ENCODE results near the gene RXFP3.
"Not testable (repeated sequence)": the region's sequence is repeated elsewhere in the genome, so short reads cannot be mapped to it uniquely, and the experiment has no call there.

Gene RXFP3

DNA sequence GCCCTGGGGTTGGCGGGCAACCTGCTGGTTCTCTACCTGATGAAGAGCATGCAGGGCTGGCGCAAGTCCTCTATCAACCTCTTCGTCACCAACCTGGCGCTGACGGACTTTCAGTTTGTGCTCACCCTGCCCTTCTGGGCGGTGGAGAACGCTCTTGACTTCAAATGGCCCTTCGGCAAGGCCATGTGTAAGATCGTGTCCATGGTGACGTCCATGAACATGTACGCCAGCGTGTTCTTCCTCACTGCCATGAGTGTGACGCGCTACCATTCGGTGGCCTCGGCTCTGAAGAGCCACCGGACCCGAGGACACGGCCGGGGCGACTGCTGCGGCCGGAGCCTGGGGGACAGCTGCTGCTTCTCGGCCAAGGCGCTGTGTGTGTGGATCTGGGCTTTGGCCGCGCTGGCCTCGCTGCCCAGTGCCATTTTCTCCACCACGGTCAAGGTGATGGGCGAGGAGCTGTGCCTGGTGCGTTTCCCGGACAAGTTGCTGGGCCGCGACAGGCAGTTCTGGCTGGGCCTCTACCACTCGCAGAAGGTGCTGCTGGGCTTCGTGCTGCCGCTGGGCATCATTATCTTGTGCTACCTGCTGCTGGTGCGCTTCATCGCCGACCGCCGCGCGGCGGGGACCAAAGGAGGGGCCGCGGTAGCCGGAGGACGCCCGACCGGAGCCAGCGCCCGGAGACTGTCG is 976 bp downstream of the RXFP3 start:
- DNase-seq = no peak

DNA sequence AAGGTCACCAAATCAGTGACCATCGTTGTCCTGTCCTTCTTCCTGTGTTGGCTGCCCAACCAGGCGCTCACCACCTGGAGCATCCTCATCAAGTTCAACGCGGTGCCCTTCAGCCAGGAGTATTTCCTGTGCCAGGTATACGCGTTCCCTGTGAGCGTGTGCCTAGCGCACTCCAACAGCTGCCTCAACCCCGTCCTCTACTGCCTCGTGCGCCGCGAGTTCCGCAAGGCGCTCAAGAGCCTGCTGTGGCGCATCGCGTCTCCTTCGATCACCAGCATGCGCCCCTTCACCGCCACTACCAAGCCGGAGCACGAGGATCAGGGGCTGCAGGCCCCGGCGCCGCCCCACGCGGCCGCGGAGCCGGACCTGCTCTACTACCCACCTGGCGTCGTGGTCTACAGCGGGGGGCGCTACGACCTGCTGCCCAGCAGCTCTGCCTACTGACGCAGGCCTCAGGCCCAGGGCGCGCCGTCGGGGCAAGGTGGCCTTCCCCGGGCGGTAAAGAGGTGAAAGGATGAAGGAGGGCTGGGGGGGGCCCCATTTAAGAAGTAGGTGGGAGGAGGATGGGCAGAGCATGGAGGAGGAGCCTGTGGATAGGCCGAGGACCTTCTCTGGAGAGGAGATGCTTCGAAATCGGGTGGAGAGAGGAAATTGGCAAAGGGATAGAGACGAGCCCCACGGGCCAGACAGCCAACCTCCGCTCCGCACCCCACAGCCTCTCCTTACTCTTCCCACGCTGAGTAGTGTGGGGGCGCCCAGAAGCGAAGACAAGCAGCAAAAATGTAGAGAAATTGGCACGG is 1.7 kb downstream of the RXFP3 start:
- DNase-seq = no peak

DNA sequence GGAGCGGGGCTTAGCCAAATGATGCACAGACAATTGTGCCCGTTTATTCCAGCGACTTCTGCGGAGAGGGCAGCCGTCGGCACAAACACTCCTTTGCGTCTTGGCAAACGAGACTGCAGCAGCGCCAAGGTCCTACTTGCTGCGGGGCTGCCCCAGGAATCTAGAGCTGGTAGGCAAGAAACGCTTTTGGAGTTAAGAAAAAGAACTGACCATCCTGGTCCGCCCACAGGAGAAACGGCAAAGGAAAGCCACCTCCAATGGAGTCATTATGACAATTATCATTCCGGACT is 2.3 kb downstream of the RXFP3 start:
- no peak for DNase-seq

DNA sequence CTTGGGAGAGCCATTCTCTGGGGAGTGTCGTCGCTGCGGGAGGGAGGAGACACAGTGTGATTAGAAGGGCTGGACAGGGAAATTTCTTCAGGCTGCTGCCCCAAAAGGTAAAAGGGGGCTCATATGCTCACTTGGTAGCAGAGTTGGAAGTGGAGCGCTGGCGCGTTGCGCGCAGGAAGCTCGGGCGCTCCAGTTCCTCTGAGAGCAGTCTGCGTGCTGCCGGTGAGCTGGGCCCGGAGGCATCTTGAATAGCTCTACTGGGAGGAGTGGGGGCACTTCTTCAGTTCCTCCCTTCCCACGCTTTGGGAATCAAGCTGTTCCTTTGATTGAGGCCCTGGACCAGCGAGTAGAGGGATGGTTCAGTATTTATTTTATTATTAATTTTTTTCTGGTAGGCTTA is 2.7 kb downstream of the RXFP3 start:
- DNase-seq = no peak

DNA sequence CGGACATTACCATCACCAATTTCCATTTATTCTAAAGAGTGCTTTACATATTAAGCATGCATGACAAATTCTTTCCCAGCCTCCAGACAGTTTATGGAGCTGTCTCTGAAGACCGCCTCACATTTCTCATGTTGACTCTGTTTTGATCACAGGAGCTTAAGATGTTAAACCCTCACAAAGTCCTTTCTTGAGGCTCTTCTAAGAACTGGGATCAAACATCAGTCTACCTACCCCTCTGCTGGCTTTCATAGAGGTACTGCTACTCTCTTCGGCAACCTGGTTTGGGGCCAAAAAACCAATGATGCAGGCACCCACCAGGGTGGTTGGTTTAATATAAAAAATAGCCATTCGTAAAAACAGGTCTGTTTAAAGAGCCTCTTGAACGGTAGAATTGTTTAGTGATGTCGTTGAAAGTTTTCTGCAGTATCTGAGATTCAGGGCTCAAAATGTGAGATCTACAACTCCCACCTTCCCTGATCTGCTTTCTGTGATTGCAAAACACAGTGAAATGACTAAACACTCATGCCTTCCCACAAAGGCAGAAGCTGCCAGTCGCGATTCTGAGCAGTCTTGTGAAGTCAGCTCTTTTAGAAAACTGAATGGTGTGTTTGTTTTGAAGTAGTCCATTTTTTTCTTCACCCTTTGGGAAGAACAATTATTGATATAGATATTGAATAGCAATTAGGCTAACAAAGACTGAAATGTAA is 3.5 kb downstream of the RXFP3 start:
- peak in 1 of 2 experiments; percentile 12 for DNase-seq

DNA sequence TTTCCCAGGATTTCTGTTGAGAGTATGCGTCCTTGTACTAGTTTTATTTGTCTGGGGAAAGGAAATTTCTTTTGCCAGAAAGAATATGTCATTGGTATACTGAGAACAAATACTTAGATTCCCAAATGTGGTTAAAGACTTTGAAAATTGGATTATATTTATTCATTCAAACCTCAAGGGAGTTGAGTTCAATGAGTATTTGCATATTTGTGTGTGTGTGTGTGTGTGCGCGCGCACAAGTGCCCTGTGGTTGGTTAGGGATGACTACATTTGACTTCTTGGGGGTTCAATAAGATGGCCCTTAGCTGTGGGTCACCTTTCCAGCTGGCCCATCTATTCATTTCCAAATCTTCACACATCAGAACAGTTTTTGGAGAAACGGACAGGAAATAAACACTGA is 4.9 kb downstream of the RXFP3 start:
- no peak for DNase-seq

DNA sequence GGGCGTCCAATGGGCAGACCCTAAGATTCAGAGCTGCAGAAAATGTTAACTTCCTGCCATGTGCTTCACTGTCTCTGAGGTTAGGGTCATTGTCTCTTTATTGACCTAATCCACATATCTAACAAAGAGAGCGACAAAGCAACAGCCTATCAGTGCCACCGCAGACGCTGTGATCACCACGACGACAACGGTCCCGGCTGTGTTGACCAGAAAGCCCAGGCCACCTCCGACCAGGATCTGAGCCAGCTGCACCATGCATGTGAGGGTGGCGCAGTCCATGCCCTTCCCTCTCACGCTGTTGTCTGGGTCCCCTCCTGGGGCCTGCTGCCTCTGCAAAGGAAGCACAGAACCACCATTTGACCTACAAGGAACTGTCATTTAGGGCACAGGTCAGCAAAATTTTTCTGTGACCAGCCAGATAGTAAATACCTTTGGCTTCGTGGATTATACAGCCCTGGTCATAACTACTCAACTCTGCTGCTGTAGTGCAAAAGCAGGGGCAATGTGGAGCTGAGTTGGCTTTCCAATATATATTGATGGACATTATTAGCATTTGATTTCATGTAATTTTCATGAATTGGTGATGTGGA is 8.5 kb downstream of the RXFP3 start:
- no peak for DNase-seq

DNA sequence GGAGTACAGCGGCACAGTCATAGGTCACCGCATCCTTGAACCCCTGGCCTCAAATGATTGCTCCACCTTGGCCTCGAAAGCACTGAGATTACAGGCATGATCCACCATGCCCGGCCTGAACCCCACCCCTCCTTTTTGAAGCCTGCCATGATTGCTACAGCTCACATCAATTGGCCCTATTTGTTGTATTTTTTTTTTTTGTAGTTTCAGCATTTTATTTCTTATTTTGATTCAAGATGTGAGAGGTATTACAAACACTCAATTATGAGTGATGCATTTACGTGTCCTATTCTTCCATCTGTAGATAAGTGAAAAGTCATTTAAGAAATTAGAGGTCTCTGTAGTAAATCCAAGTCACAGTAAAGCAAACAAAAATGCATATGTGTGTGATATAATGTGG is 16.0 kb downstream of the RXFP3 start:
- not testable (repeated sequence) for DNase-seq

DNA sequence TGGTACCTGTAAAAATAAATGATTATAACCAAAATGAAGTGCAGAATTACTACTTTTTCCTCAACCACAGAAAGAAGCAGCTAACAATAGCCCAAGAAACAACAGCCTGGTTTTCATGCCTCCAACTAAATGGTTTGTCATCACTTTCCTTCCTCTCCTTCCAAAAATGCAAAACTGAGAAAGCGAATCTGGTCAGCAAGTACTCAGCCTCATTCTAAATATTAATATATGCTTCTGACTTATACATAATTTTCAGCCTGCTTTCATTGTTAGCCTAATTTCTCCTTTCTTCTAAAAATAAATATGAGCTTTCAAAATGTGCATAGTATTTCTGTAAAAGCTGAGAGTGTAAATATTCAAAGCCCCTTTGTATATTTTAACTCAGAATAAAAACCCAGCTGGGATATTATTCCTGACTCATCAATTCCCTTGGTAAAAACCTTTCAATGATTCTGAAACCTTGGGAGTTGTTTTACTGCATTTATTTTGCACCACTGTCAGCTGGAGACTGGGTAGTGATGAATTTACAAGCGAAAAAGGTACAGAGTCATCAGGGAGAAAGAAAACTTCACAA is 21.5 kb downstream of the RXFP3 start:
- DNase-seq = no peak

DNA sequence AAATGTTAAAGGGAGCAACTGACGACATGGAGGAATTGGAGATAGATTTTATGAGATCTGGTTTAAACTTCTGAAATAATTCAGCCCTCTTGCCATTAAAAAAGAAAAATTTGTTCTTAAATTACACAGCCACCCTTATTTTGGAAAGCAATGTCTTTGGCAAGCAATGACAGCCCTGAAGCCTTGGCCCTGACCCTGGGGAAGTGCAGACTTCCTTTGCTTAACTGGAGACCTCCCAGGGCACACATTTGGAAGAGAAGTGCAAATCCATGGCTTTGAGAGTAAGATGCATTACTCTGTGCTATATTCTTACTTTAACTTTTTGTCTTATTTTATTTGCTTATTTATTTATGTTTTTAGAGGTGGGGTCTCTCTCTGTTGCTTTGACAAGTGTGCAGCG is 22.0 kb downstream of the RXFP3 start:
- DNase-seq = no peak

DNA sequence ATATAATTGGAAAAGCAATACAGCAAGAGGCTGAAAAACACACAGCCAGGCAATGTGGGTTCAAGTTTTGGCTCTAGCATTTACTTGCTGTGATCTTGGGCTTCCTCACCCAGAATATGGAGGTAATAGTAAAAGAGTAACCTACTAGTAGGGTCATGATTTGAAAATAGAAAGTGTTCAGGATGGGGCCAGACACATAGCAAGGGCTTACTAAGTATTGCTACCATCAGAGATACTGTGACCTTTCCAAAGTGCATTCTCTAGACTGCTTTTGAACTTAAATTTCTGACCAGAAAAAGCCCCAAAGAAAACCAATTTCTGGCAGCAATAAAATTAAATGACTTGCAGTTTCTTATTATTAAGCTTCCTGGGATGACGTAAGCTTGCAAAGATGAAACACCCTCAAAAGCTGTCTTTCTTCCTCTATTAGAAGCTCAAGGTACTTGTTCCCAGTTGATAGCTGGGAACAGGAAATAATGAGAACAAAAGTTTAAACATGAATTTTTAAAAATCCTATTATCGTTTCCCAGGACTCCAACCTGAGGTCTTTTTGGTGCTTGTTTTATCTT is 28.0 kb downstream of the RXFP3 start:
- no peak for DNase-seq

DNA sequence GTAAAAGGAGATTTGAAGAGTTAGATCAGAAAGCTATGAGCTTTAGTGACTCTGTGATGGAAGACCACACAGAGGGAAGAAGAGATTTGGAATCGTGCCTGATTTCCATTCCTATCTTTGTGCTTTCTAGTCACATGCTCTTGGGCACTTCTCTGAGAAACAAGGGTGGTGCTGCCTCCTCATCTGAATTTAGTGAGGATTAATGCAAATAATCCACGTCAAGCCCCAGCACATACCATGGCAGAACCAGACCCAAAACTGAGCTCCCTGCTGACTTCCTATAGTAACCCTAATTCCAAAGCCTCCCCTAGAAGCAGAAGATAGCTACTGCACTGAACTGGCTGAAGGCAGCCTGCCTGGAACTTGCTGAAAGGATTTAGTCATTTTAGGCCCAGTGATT is 30.6 kb downstream of the RXFP3 start:
- DNase-seq = no peak

DNA sequence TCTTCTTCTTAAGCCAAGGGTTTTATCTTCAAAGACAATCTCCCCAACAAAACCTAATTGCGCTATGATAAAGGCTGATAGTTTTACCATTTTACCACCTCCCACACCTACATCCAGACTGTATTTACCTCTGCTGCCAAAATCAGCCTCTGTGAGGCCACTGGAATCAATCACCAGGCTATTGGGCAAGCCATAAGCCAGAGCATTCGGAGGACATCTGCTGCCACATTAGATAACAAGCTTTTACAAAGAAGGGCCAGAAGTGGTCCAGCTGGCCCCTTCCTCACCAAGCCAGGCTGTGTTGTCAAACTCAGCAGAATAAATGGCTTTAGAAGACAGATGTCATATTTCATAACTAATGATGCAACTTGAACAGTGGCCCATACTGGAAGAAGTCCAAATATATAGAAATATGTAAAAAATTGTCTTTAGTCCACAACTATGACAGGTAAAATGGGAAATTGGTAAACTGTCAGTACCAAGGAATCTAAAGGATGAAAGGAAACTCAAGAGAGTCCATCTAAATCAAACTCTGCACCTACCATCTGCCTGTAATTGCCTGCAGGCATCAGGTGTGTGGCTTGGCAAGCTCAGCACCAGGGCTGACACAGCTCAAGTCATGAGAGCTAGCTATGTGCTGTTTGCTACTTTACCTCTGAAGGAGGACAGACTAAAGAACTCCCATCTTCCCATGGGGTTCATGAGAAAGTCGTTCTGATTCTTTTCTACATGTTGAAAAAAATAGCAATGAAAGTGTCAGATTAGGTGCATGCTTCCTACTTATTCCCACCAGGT is 32.2 kb downstream of the RXFP3 start:
- DNase-seq = no peak

DNA sequence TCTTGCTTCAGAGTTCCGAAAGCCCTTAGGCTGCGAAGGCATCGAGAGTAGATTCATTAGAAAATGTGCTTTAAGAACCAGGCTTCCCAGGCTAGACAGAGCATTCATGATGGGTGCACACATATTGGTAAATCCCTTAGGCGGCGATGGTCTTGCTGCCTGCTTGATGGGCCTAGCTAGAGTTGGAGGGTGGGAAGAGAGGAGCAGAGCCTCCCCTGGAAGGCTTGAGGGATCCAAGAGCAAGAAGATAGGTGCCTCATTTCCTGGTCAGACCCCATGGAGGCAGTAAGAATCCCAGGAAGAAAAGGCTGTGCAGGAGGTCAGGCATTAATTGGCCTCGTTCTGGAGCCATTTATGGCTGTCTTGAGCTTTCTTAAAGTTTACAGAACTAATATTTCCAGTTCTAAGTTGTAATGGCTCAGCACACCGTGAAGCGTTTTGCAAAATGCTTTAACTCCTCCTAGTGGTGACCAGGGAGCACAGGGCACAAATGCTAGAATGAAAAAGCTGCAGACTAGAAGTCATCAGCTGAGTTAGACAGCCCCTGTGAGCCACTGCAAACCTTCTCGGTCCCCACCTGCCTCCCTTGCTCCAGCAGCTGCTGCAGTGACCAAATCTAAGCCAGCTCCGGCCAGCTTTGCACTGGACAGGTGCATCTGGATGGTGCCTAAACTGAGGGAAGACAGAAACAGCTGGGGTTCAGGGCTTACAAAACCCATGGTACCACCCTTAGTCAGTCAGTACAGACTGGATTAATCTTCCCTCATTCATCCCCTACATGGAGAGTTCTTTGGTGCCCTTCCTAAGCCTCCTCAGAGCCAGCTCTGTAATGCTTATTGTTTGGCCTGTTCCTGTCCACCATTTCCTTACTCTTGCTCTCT is 33.6 kb downstream of the RXFP3 start:
- DNase-seq = peak; percentile 36 to 39

DNA sequence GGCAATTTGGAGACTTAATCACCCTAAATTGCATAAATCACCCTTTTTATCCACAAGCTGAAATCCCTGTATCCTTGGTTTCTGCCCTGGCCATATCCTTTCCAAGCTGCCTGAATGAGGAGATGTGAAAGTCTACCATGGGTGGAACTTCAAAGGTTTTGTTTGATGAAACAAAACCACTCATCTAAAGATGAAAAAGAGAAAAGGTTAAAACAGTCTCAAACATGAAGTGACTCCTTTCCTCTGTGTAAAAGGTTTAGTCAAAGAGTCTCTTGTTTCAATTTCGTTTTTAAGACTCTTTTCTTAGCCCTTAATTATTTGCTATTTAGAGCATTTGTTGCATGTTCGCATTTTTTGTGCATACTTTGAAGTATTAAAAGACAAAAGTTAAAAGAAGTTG is 37.1 kb downstream of the RXFP3 start:
- no peak for DNase-seq

DNA sequence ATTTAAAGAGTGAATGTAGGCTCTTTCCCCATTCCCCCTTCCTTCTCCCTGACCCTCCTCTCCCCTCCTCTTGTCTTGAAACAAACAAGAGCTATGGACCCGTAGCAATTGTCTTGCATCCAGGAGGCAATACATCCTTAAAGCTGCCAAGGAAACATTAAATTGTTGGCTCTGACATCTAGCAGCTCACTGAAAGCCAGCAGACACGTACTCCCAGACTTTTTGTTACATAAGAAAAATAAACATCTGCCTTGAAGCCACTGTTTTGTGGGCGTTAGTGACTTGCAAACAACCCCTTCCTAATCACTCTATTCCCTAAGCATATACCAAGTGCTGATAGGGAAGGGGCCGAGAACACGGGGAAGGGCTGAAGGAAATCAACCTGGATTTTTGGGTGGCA is 39.7 kb downstream of the RXFP3 start:
- DNase-seq = no peak

DNA sequence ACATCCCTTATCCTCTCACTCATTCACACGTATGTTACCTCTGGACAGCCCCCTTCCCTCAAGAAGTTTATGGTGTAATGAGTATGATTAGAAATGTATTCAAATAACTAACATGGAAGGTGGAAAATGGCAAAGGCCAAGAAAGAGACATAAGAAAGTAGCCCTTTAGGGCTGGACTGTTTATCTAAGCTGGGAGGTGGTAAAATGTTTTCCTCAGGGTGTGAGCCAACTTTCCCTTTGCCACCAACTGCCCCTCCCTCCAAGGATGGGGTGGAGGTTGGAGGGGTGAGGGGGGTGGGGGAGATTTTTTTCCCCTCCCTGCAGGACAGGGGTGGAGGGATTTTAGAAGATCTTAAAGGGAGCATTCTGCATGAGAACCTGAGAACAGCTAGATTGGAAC is 40.1 kb downstream of the RXFP3 start:
- no peak for DNase-seq

DNA sequence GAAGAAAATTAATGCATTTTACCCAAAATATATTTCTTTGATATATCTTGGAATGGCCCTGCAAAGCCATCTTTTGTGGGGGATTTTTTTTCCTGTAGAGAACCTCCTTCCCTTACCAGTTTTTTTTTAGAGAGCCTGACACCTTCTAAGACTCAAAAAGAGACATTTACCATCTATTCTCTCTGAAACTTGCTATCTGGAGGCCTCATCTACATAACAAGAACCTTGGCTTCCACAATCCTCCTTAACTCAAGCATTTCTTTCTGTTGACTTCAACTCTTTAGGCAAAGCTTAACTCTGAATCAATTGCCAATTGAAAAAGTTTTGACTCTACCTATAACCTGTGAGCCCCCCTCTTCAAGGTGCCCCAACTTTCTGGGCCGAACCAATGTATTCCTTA is 42.1 kb downstream of the RXFP3 start:
- no peak for DNase-seq

DNA sequence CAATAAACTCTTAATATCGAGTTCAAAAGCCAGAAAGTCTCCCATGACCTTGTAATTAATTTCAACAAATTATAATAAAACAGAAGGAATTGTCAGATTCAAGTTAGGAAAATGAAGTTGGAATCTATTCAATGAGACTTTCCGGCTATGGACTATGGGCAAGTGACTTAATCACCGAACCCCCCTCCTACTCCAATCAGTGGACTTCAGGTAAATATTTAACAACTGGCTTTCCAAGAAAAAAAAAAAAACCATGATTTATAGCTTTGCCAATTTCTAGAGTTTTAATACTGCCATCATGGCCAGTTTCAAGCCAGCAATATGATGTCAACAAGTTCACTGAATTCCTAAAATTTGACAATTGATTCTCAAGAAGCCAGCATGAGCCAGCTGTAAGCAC is 43.8 kb downstream of the RXFP3 start:
- DNase-seq = no peak

DNA sequence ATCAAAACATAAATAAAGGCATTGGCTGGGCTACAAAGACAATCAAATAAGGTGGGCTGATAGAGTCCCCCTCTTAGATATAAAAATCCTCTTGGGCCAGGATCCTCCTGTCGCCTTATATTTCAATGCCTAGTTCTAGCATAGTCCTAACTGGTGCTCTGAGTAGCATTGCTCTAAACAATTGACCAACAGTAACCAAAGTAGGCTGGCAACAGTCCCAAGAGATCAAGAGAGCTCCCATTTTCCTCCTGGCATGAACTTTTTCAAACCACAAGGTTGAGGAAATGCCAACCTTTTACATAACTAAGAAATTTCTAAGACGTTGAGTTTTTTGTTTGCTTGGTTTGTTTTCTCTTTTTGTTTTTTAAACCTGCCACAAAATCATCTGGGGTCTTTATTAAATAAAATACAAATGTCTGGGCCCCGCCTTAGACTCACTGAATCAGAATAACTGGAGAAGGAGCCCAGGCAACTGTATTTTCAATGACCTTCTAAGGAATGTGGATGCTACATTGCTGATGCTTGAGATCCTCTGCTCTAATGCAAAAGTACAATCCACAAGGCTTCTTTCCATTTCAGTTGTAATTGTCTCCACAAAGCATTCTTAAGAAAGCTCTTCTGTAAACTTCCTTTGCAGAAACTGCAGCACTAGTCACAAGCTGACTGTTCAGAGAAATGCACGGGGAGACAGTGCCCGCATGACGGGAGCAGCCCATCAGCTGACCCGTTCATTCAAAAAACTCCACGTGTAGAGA is 45.4 kb downstream of the RXFP3 start:
- DNase-seq = no peak

DNA sequence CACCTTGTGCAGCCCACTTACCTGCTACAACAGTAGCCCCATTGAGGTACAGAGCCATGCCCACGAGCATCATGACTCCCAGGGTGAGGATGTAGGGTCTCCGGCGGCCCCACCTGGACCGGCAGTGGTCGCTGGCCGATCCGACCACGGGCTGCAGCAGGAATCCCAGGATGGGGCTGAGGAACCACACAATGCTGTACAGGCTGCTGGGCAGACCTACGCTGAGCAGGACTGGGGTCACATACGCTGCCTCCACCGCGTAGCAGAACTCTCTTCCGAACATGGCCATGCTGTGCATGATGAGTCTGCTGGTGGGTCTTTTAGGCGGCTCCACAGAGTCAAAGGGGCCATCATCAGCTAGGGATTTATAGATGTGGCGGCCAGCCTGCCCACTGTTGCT is 48.0 kb downstream of the RXFP3 start:
- DNase-seq = no peak
